HG02970 (cell line): ENCODE measurements around the gene ASTL.

Experiments
- ATAC-seq: cut with Tn5 transposase; IDR thresholded peaks from one replicate; pipeline ENCODE4 v1.9.1; 2021; ENCODE audit warnings: mild to moderate bottlenecking, moderate library complexity, moderate number of reproducible peaks; ENCODE audit not compliant: unreplicated experiment, low FRiP score

The ASTL gene

DNA sequence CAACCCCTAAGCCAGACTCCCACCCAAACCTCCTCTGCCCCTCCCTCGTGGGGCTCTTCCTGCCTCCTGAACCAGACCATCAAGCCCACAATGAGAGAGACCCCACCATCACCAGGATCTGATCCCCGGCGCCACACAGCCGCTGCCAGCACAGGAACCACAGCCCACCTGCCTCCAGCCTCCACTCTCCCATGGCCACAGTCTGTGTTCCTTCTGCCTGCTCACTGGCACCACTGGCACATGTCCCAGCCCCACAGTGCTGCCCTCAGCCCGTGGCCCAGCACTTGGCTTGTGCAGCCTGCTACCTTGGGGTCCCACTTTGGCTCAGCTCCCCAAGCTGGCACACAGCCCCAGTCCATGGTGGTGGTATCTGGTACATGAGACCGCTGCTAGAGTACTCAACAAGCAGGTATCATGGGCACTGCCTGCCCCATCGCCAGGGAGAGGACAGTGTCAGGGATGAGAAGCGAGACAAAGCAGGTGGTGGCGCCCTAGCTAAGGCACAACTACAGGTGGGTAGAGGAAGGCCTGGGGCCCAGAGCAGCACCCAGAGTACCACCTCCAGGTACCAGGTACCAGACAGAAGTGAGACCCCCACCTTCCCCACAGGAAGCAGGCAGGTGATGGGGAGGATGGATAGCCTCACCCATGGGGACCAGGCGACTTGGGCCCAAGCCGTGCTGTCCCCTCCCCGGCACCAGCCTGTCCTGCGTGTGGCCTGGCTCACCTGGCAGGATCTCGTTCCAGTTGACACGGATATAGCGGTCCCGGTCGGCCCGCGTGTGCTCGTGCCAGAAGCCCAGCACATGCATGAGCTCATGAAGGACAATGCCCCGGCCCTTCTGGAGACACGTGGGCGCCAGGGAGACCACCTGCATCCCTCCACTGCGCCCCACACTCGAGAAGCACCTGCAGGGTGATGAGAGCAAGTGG, 6.2 kb downstream of the ASTL start:
- no peak for ATAC-seq

DNA sequence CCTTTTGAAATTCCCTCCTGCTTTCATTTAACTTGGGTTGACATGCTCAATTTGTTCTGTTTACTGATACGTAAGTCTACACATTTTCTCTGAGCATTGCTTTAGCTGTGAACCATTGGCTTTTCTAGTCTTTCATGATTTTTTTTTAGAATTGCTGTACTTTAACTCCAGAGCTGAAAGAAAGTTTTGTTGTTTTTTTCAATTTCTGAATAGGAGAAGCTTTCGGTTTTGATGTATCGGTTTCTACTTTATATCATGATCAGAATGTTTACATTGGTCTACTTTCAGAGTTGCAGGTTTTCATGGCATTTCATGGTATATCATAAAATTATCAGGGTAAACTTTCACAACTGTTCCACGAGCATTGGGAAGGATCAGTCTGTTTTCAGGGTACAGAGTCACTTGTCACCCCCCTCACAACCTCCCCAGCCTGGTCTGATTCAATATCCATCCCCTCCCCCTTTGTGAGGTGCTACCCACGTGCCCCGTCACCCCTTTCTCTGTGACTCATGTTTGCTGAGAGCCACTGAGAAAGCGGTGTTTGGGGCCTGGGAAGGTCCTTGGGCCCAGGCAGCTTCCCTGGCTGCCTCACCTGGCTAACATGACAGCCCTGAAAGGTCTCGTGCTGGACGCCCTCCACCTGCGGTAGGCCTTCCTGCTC, 7.0 kb downstream of the ASTL start:
- ATAC-seq, result no peak

DNA sequence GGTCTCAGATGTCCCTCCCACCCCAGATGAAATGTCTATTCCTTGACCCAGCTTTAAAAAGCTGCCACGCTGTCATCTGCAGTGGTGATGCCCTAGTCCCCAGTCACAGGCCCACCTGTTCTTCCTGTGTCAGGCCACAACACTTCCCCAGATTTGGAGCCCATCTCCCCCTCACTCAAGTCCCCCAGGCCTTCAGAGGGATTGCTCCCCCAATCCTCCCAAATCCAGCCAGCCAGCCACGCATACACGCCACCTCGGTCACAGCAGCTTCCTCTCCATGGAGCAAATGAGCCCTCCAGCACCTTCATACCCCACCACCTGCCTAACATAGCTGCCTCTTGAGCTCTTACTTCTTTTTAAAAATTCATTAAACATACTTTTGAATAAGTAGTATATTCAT, 7.8 kb downstream of the ASTL start:
- ATAC-seq, result no peak

DNA sequence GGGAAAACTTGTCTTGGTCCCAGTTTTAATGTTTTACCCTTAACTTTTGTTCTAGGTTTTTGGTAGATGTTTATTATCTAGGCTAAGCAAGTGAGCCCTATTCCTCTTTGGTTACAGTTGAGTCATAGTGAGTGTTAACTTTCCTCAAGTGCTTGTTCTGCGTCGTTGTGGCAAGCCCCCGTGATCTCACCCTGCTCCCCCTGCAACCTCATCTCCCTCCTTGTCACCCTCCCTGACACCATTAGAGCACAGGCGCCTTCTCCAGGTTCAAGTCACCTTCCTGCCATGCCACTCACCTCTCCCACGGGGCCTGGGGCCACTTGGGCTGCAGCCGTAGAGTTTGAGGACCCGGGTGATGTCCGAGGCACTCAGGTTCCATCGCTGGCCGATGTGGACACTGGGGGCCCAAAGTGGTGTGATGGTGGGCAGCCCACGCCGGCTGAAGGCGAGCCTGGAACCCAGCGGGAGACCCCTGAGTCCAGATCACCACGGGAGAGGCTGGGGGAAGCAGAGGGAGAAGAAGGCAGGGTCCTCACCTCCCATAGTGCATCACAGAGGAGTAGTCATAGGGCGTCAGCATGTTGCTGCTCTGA, 8.7 kb downstream of the ASTL start:
- ATAC-seq, result no peak

DNA sequence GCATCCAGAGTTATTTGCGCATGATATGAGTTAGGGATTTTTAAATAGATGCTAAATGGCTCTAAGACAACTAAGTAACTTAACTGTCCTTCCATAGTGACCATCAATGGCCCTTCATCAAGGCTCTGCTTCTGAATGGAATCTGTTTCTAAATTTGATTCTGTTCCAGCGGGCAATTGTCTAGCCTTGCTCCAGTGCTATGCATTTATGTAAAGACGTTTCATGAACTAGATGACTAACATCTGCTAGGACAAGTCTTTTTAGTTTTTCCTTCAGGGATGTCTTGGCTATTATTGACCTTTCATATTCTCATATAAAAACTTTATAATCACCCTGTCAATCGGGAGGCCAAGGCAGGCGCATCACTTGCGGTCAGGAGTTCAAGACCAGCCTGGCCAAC, 9.8 kb downstream of the ASTL start:
- ATAC-seq, result no peak

DNA sequence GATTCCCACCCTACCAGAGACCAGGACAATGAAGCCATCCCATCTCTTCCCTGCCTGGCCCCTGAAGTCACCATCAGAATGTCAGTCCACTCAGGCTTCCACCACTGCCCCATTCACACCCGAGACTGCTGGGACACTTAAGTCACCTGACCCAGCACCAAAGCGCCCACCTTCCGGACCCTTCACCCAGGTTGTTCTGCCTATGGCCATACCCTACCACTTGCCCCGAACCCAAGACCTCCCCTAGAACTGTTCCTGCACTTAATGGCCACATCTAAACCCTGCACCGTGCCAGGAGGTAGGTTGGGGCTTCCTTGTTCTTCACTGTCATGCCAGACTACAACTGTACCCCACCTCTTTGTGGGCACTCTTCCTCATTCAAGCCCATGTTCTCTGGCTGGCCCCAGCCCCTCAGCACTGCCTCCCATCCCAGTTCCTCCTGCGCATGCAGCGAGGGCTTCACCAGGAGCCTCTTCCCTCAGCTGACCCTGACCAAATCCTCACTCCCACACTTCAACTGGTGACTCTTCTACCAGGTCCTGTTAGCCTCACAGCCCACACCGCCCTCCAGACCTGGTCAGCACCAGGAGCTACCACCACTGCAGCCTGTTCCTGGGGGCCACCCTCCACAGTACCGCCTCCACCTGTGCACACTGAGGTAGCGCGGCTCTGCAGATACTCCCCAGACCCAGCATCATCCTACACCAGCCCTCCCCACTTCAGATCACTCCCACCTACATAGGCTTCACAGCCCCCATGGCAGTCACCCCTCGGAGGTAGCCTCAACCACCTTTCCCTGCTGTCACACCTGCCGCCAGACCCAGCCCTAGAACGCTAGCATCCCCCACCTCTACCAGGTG, 13.7 kb downstream of the ASTL start:
- ATAC-seq, result no peak

DNA sequence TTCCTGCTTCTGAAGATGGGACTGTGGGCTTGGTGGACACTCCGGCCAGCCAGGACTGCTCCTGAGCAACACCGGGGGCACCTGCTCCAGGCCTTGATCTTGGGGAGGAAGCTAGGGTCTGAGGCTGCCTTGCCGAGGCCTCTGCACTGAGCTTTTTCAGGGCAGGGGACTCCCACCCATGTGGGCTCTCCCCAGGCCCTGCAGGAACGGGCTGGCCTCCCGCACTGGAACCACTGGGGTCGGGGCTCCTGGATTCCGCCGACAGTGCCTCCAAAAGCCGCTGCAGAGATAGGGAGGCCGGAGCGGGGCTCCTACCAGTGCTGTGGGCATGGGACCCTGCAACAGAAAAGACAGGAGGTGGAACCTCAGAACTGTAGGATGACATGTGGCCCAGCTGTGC, 14.4 kb downstream of the ASTL start:
- ATAC-seq, result no peak

DNA sequence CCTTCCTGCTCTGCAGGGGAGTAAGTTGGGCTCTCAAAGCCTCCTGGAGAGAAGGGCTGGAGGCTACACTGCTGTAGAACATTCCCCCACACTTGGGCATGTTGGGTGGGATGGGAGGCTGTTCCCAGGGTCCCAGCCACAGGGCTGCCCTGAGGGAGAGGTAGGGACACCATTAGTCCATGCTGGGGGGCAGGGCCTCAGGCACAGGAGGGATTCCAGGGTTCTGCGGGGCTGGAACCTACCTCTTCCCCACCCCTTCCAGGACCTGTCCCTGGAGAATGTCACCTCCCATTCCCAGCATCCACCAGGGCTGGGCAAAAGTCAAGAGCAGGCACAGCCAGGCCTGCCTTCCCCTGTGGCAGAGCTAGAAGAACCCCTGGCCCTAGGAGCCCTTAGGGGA, 15.0 kb downstream of the ASTL start:
- ATAC-seq, result no peak

DNA sequence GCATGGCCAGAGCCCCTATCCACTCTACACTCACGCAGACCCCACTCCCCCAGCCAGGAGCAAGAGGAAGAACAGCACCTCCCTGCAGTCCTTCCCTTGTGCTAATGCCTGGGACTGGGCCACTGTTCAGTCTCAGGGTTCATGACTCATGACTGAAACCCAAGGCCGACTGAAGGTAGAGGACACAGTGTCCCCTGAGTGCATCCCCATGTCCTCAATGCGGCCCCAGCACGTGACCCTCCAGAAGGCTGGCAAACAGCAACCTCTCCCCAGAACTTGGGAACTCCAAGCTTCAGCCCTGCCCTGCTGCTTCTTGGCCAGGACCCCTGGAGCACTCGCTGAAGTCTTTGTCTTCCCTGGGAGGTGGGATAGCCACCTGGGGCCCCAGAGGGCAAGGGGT, 15.9 kb downstream of the ASTL start:
- no peak for ATAC-seq

DNA sequence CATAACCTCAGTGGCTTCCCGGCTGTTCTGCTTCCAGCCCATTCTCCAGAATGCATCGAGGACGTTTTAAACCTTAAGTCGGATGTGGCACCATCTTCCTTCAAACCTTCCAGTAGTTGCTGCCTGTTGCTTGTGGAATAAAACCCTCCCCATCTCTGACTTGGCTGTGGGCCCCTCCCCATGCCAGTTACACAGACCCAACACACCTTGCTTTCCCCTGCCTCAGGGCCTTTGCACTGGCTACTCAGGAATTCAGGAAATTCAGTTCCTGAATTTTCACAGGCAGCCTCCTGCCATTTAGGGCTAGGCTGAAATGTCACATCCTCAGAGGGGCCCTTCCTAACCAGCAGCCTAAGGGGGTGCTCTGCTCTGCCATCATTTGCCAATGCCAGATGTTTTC, 16.9 kb downstream of the ASTL start:
- ATAC-seq, result no peak

DNA sequence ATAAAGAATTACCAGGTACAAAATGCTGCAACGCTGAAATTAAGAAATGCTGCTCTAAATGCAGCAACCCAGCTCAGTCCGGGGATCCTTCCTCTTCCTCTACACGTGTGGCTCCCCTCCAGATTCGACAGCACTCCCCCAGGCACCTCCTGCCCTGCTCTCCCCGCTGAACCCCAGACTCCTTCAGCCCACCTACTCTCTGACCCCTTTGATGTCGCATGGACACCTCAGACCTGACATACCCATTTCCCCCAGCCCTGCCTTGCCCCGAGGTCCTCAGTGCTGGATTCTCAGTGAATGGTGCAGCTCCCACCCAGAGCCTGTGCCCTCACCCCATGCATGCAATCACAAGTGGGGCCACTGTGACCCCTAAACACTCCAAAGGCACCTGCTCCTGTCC, 17.3 kb downstream of the ASTL start:
- no peak for ATAC-seq

DNA sequence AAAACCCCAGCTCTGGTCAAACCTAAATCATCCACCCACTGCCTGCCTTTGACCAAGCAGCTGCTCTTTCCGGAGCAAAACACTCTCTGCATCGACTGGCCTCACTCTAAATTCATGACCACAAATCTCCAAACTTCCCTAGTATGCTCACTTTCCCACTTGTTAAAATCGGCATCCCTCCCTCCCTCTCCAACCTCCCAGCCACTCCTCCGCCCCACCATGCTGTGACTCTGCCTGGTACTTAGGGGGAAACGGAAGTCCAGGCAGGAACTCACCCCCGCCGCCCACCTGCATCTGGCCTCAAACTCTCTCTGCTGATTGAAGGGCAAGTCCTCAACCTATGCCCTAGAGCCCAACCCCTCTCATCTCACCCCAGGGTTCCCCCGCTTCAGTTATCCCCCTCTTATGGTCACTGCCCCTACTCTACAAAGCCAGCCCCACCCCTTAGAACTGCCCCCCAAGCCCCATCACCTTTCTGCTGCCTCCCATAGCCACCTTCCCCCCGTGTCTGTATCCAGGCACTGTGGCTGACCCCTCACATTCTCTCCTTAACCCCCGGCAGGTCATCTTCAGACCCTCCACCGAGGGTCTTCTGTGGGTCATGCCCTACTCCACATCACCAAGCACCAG, 18.1 kb downstream of the ASTL start:
- no peak for ATAC-seq

DNA sequence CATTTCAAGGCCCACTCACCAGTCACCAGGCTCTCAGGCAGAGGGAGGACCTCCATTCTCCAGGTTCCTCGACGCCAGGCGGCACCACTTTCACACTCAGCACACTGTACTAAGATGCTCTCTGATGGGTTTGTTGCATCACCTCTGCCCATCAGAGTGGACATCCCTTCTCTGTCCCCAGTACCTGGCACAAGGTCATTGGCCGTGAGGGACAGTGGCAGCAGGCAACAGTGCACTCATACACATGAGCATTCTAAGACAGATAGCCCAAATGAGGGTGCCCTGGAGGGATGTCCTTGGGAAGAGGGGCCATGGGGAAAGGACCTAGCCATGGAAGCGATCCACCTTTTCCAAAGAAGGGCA, 18.9 kb downstream of the ASTL start:
- ATAC-seq, result no peak

DNA sequence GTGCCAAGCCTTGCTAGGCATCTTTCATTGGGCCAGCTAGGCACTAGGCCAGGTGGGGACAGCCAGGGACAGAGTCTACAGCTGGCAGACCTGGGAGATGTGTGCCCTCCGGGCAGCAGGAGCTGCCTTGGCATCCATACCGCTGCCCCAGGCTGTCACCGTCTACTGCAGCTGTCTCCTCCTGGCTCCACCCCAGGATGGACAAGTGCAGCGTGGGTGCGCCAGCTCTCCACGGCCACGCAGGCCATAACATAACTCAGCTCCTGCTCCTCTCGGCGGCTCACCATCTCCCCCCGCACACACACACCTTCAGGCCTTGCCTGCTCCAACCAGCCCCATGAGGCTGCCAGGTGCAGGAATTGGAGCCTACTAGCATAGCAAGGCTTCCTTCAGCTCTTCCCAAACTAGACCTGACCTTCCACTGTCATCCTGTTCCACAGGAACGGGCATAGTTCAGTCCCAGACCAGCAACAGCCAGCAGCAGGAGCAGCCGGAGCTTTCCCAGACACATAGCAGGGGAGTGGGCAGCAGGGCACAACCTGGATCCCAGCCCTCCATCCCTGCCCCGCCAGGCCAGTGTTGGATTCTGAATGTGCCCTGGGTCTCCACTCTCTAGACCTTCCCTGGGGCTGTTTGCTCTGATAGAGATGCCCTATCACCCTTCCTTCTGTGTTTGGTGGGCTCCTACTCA, 19.5 kb downstream of the ASTL start:
- no peak for ATAC-seq

DNA sequence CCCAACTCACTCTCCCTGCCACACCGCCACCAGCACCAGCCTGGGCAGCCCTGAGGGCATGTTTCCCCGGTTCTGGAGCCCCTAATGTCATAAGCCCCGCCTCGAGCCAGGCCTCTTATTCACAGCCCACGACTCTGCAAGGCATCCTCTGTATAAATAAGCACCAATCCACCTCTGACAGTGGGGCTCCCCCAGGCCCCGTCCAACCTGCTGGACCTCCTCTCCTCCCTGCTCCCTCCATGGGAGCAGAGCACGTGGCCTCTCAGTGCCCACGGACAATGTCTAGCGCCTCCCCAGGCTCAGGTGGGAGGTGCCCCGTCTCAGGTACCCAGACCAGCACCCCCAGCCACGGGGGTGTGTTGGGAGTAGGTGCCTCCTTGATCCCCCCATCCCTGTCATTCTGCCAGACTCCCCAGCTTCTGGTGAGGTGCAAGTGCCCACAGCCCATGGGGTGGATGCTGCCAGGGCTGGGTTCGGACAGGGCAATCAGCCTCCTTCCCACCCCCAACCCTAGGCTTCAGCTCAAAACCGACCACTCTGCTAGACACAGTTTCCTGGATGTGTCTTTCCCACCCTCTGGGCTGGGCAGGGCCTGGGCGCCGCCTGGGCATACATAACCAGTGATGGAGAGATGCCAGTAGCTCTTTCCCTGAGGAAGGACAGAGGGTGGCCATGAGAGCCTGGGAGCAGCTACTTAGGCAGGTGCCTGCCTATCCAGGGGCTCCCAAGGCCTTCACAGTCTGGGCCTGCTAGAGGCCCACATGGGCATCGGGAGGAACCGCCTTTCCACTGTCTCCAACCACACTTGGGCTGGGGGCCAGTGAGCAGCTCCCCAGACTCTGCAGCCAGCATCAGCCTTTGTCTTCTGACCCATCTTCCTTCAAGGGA, 20.4 kb downstream of the ASTL start:
- ATAC-seq, result no peak

DNA sequence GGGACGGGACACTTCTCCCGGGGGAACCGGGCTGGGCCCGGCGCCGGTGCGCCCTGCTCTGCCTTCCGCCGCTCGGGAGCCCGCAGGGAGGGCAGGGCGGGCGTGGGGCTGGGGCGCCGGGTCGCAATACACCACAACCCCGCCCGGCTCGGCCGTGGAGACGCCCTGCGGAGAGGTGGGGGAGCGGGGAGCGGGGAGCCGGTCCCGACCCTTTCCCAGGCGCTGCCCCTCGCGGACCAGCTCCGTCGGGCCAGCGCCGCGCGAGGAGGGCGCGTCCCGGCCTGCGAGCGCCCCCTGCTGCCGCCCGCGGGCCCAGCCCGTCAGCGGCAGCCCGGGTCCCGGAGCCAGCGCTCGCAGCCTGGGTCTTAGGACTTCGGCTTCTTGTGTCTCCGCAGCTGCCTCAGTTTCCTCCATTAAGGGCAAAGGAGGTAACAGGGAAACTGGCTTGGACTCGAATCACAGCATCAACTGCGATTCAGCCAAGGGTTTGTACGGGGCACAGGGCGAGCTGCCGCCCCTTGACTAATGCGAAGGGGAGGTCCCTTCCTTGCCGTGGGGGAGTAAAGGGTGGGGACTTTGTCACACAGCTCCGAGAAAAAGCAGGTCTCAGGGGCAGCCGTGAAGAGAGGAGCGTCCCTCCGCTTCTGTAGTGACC, 21.3 kb downstream of the ASTL start:
- ATAC-seq, result peak; percentile 46

DNA sequence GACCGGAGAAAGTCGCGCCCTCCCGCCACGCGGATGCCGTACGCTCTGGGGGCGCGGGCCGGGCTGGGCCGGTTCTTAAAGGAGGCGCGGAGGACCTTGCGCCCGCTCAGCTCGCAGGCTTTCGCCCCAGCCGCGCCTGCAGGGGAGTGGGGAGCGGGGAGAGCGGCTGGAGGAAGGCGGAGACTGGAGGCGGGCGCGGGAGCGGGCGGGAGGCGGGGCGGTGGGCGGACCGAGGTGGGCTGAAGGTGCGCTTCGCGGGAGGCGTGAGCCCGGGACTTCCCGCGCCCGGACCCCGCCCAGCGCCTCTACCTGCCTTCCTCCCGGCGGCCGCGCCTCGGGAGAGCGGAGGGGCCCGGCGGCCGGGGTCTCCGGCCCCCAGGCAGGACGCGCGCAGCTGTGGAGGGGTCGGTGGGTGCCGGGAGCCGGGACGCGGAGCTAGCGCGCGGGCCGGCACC, 21.9 kb downstream of the ASTL start, which contains the start of gene ADRA2B:
Gene ADRA2B (minus strand): TSS at position 148 of the 455 bp plus-strand sequence. CDS start 422 bp downstream, outside the sequence.
- ATAC-seq, result peak; percentile 47
